ENCODE data around the gene METRN. TPM values are rescaled to one million over a fixed set of nuclear protein-coding genes. Genes with fewer than 3 reads are reported as not detected.

The METRN gene
- polyA plus RNA-seq, 3 donors, result 0.97 to 5.4 (median 1.7) TPM

DNA sequence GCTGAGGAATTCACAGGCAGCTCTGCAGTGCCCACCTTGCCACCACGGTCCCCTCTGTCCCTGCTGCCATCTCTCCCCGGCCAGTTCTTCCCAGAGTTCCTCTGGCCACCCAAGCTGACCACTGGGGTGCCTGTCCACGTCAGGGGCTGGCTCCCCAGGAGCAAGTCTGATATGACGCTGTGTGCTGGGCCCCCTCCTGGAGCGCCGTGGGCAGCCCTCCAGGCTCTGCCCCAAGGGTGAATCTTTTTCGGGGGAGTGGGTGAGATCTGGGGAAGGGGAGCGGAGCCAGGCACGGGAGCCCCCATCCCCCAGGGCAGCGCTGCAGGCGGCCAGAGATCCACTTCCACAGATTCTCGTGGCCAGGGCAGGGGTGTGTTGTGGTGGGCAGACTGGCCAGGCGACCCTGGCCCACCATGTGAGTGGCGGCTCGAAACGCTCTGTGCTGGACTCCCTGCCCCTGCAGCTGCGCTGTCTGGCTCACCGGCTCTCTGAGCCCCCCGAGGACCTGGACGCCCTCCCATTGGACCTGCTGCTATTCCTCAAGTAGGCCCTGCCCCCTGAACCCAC lies 49.3 kb downstream of the METRN start:
- no peaks in the 10 kb centered on the region for H3K4me1 Mint-ChIP-seq
- Histone ChIP-seq H3K4me1 (ENCODE audit: control insufficient read depth in 1 of 2, insufficient read depth in 2 of 2, low read length in 2 of 2) (no peaks in the 10 kb centered on the region), H3K79me2 (ENCODE audit: insufficient read depth, low read length) (no peaks in the 10 kb centered on the region), H3K36me3 (replicated peaks in 1 of 2; ENCODE audit: control insufficient read depth in 1 of 2, insufficient read depth in 2 of 2, low read length in 2 of 2) (no peaks in the 10 kb centered on the region), H3K27ac (ENCODE audit: low read depth in 1 of 2, low read length in 2 of 2) (no peak overlapping the region), H3K27me3 (ENCODE audit: control insufficient read depth in 2 of 2, insufficient read depth in 2 of 2, low read length in 2 of 2) (peaks cover 0 to 2% of the 10 kb centered on the region in 2 donors), H3K9me3 (replicated peaks in 1 of 2; ENCODE audit: control insufficient read depth in 1 of 2, insufficient read depth in 1 of 2, low read length in 2 of 2) (no peaks in the 10 kb centered on the region), H3K9ac (ENCODE audit: insufficient read depth, low read length, poor library complexity, severe bottlenecking) (no peak overlapping the region), H4K20me1 (ENCODE audit: insufficient read depth, low read length) (no peaks in the 10 kb centered on the region), H3K4me3 (replicated peaks in 1 of 3; ENCODE audit: low read depth in 2 of 3, low read length in 3 of 3) (no peak overlapping the region), H3K4me2 (replicated peaks; ENCODE audit: extremely low read depth, low read length, poor library complexity, severe bottlenecking) (no peak overlapping the region), H2AFZ (ENCODE audit: insufficient read depth, low read depth, low read length, poor library complexity, severe bottlenecking) (no peak overlapping the region)
- intact Hi-C loops (cut with micrococcal nuclease), result no loop called here
- H3K27ac Mint-ChIP-seq, result no peak overlapping the region
- no peak overlapping the region for H3K4me3 Mint-ChIP-seq
- 87% methylated on average over 8 of the region's 20 CpGs for WGBS (ENCODE audit: insufficient coverage)
- H3K9me3 Mint-ChIP-seq, result no peaks in the 10 kb centered on the region
- TF ChIP-seq, protein P1, sequence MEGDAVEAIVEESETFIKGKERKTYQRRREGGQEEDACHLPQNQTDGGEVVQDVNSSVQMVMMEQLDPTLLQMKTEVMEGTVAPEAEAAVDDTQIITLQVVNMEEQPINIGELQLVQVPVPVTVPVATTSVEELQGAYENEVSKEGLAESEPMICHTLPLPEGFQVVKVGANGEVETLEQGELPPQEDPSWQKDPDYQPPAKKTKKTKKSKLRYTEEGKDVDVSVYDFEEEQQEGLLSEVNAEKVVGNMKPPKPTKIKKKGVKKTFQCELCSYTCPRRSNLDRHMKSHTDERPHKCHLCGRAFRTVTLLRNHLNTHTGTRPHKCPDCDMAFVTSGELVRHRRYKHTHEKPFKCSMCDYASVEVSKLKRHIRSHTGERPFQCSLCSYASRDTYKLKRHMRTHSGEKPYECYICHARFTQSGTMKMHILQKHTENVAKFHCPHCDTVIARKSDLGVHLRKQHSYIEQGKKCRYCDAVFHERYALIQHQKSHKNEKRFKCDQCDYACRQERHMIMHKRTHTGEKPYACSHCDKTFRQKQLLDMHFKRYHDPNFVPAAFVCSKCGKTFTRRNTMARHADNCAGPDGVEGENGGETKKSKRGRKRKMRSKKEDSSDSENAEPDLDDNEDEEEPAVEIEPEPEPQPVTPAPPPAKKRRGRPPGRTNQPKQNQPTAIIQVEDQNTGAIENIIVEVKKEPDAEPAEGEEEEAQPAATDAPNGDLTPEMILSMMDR (IDR thresholded peaks at IDR 0.05), result no peak
- H3K36me3 Mint-ChIP-seq, result no peaks in the 10 kb centered on the region
- peaks cover 0 to 10% (median 1%) of the 10 kb centered on the region in 3 donors for H3K27me3 Mint-ChIP-seq (ENCODE audit: low read depth in 3 of 3)
- DNase-seq, result no peak

DNA sequence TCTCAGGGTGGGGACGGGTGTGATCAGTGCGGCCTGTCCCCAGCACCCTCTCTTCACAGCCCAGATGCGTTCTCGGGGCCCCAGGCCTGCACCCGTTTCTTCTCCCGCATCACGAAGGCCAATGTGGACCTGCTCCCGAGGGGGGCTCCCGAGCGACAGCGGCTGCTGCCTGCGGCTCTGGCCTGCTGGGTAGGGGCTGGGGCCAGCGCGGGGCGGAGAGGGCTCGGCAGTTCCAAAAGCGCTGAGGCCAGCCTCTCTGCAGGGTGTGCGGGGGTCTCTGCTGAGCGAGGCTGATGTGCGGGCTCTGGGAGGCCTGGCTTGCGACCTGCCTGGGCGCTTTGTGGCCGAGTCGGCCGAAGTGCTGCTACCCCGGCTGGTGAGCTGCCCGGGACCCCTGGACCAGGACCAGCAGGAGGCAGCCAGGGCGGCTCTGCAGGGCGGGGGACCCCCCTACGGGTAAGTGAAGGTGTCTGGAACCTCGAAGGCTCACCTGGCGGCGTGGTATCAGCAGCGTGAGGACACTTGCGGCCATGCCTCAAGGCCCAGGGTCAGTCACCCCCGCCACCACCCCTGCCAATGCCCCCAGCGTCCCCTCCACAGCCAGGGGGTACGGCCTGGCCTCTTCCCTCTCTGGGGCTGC lies 50.0 kb downstream of the METRN start:
- no peaks in the 10 kb centered on the region for H3K4me1 ChIP-seq (ENCODE audit: control insufficient read depth in 1 of 2, insufficient read depth in 2 of 2, low read length in 2 of 2)
- H3K4me2 ChIP-seq (replicated peaks; ENCODE audit: extremely low read depth, low read length, poor library complexity, severe bottlenecking), result no peak overlapping the region
- H3K36me3 ChIP-seq (replicated peaks in 1 of 2; ENCODE audit: control insufficient read depth in 1 of 2, insufficient read depth in 2 of 2, low read length in 2 of 2), result no peaks in the 10 kb centered on the region
- Mint-ChIP-seq H3K27me3 (ENCODE audit: low read depth in 3 of 3) (peaks cover 0 to 11% (median 1%) of the 10 kb centered on the region in 3 donors), H3K9me3 (no peaks in the 10 kb centered on the region), H3K27ac (peak overlapping the region in 1 of 7 donors; percentile 77), H3K4me1 (no peaks in the 10 kb centered on the region), H3K36me3 (no peaks in the 10 kb centered on the region), H3K4me3 (no peak overlapping the region)
- TF ChIP-seq, protein P1 (IDR thresholded peaks at IDR 0.05), result no peak
- no peak overlapping the region for H3K4me3 ChIP-seq (replicated peaks in 1 of 3; ENCODE audit: low read depth in 2 of 3, low read length in 3 of 3)
- DNase-seq, result no peak
- peaks cover 0 to 2% of the 10 kb centered on the region in 2 donors for H3K27me3 ChIP-seq (ENCODE audit: control insufficient read depth in 2 of 2, insufficient read depth in 2 of 2, low read length in 2 of 2)
- H3K9me3 ChIP-seq (replicated peaks in 1 of 2; ENCODE audit: control insufficient read depth in 1 of 2, insufficient read depth in 1 of 2, low read length in 2 of 2), result no peaks in the 10 kb centered on the region
- 95% methylated on average over 34 of the region's 38 CpGs for WGBS (ENCODE audit: insufficient coverage)
- H2AFZ ChIP-seq (ENCODE audit: insufficient read depth, low read depth, low read length, poor library complexity, severe bottlenecking), result no peak overlapping the region
- no peaks in the 10 kb centered on the region for H3K79me2 ChIP-seq (ENCODE audit: insufficient read depth, low read length)
- intact Hi-C loops (cut with micrococcal nuclease), result no loop called here
- H3K27ac ChIP-seq (ENCODE audit: low read depth in 1 of 2, low read length in 2 of 2), result no peak overlapping the region
- H4K20me1 ChIP-seq (ENCODE audit: insufficient read depth, low read length), result no peaks in the 10 kb centered on the region
- no peak overlapping the region for H3K9ac ChIP-seq (ENCODE audit: insufficient read depth, low read length, poor library complexity, severe bottlenecking)
